A673 (cell line): Measurements from ENCODE around the gene AP1S3. TPM values are rescaled to one million over a fixed set of nuclear protein-coding genes. Genes with fewer than 3 reads are reported as not detected.

Source experiments
- BruUV-seq: library from RNA; stranded (reverse); fragments of 400-500 nt; replicated peaks from 2 replicates; lab custom pipeline; 2021; lab: Mats Ljungman, UMichigan
- CTCF ChIA-PET: fragments of 300-600 bp; sonication (Branson Sonifier 250); formaldehyde crosslinking; loops from one replicate; lab custom pipeline; 2022; ENCODE audit warnings: antibody characterized with exemption; lab: Charles Lee
- POLR2A ChIA-PET: fragments of 300-600 bp; sonication (Branson Sonifier 250); formaldehyde crosslinking; loops from one replicate; lab custom pipeline; 2022; ENCODE audit warnings: antibody characterized with exemption; ENCODE audit not compliant: low non-redundant PET; lab: Charles Lee
- DNase-seq: peaks from one replicate; pipeline ENCODE4 v3.0.0-alpha.2; 2015; ENCODE audit warnings: low spot score
- H3K27ac ChIP-seq: fragments of 200-600 bp; sonication (generic); 2 replicates; pipeline ENCODE4 v1.5.1; 2016; ENCODE audit warnings: mixed run types, low read depth, mild to moderate bottlenecking, mixed read lengths, antibody characterized with exemption, low read length; ENCODE audit not compliant: poor library complexity, severe bottlenecking
- H3K27me3 ChIP-seq: fragments of 200-600 bp; sonication (generic); replicated peaks from 2 replicates; pipeline ENCODE4 v1.6.1; 2017; ENCODE audit warnings: mixed run types, low read depth, mild to moderate bottlenecking, mixed read lengths, antibody characterized with exemption, low read length; ENCODE audit not compliant: insufficient read depth, poor library complexity
- H3K36me3 ChIP-seq: fragments of 200-600 bp; sonication (generic); 2 replicates; pipeline ENCODE4 v1.6.1; 2016; ENCODE audit warnings: mixed run types, mild to moderate bottlenecking, mixed read lengths, antibody characterized with exemption, low read length; ENCODE audit not compliant: insufficient read depth, poor library complexity, severe bottlenecking
- H3K4me1 ChIP-seq: fragments of 200-600 bp; sonication (generic); 2 replicates; pipeline ENCODE4 v1.6.1; 2017; ENCODE audit warnings: mixed run types, mild to moderate bottlenecking, mixed read lengths, antibody characterized with exemption, low read length; ENCODE audit not compliant: insufficient read depth, poor library complexity, severe bottlenecking
- H3K4me3 ChIP-seq: fragments of 200-600 bp; sonication (generic); 2 replicates; pipeline ENCODE4 v1.5.1; 2016; ENCODE audit warnings: low read depth, mixed run types, mild to moderate bottlenecking, mixed read lengths, low read length; ENCODE audit not compliant: poor library complexity, severe bottlenecking
- H3K9me3 ChIP-seq: fragments of 200-600 bp; sonication (generic); 2 replicates; pipeline ENCODE4 v1.6.1; 2016; ENCODE audit warnings: mixed run types, low read depth, mild to moderate bottlenecking, mixed read lengths, antibody characterized with exemption, low read length; ENCODE audit not compliant: poor library complexity, severe bottlenecking
- CTCF ChIP-seq: fragments of 300-800, 200-600 bp; sonication (generic); conservative IDR thresholded peaks from 2 replicates; pipeline ENCODE4 v1.5.1; 2017; ENCODE audit warnings: low read depth, mild to moderate bottlenecking, antibody characterized with exemption, low read length, moderate library complexity, mixed read lengths
- EZH2 ChIP-seq: fragments of 200-600 bp; sonication (generic); IDR thresholded peaks from 2 replicates; pipeline ENCODE4 v1.6.1; 2017; ENCODE audit warnings: borderline replicate concordance, low read depth, mild to moderate bottlenecking, mixed read lengths, antibody characterized with exemption, low read length; ENCODE audit not compliant: poor library complexity, severe bottlenecking
- intact Hi-C: fragments of 100-400 bp; cut with micrococcal nuclease; formaldehyde crosslinking; loops from one replicate; pipeline ENCODE4 v1.10.0; 2022; ENCODE audit not compliant: unreplicated experiment
- total RNA-seq: library from RNA; stranded (reverse); gene quantifications from 2 replicates; pipeline ENCODE4 v1.2.3, GENCODE V29; 2021

Gene AP1S3
- total RNA-seq, 1 experiment from 2014 or later: 23.0 TPM

GRCh38 chr2:223725494-223725893 lies 111.9 kb downstream of the AP1S3 start:
- H3K27ac ChIP-seq: peak overlapping the region; percentile 89
- H3K9me3 ChIP-seq: no peaks in the 10 kb centered on the region
- intact Hi-C loops: loop anchor here (10.0 kb wide), 1 partner anchor 681 kb away; no protein-coding TSS in a partner anchor
- no peaks in the 10 kb centered on the region for H3K27me3 ChIP-seq
- peaks cover 4% of the 10 kb centered on the region for H3K36me3 ChIP-seq
- TF ChIP-seq EZH2 (no peak), CTCF (no peak)
- CTCF ChIA-PET: no interaction called here
- POLR2A ChIA-PET: no interaction called here
- peak; percentile 96 for DNase-seq
- BruUV-seq: no TSS peak
- peak overlapping the region; percentile 13 for H3K4me3 ChIP-seq
- H3K4me1 ChIP-seq: peaks cover 60% of the 10 kb centered on the region

- TF ChIP-seq CTCF: no peak
- no peak for TF ChIP-seq EZH2
- no TSS peak for BruUV-seq
- intact Hi-C loops: loop anchor here (10.0 kb wide), 1 partner anchor 680 kb away; no protein-coding TSS in a partner anchor
- POLR2A ChIA-PET: no interaction called here
- Histone ChIP-seq H3K36me3 (peaks cover 10% of the 10 kb centered on the region), H3K27ac (peak overlapping the region; percentile 89), H3K4me1 (peaks cover 66% of the 10 kb centered on the region), H3K9me3 (no peaks in the 10 kb centered on the region), H3K4me3 (peak overlapping the region; percentile 13), H3K27me3 (no peaks in the 10 kb centered on the region)
- CTCF ChIA-PET: no interaction called here
- DNase-seq: no peak
These were observed 112.5 kb downstream of the AP1S3 start for GRCh38 chr2:223724861-223725260.

GRCh38 chr2:223723954-223724411 lies 113.4 kb downstream of the AP1S3 start:
- peak overlapping the region; percentile 89 for H3K27ac ChIP-seq
- intact Hi-C loops: loop anchor here (10.0 kb wide), 1 partner anchor 679 kb away; no protein-coding TSS in a partner anchor
- H3K36me3 ChIP-seq: peaks cover 19% of the 10 kb centered on the region
- H3K9me3 ChIP-seq: no peaks in the 10 kb centered on the region
- peak overlapping the region; percentile 63 for H3K4me3 ChIP-seq
- TF ChIP-seq CTCF (no peak), EZH2 (no peak)
- H3K4me1 ChIP-seq: peaks cover 67% of the 10 kb centered on the region
- POLR2A ChIA-PET: interaction anchor here (0.6 to 1.6 kb wide), 4 partner anchors 21 to 783 kb away, joined by 3 to 6 read pairs (median 6); no protein-coding TSS in a partner anchor
- no peaks in the 10 kb centered on the region for H3K27me3 ChIP-seq
- peak; percentile 98 for DNase-seq
- CTCF ChIA-PET: no interaction called here
- no TSS peak for BruUV-seq
